SK-N-SH treated with all-trans-retinoic acid at 6 μM for 48 hours (cell line): ENCODE data around the gene CCL25.

Source experiments
- ARNTL ChIP-seq: fragments of 450-650 bp; formaldehyde crosslinking; IDR thresholded peaks from 2 replicates; pipeline ENCODE4 v1.5.0; 2020; ENCODE audit warnings: low read depth, mild to moderate bottlenecking, moderate library complexity, borderline replicate concordance
- PATZ1 ChIP-seq: fragments of 250-450 bp; sonication (Bioruptor Pico); IDR thresholded peaks from 2 replicates; pipeline ENCODE4 v1.8.0; 2020; ENCODE audit warnings: mild to moderate bottlenecking, moderate library complexity, borderline replicate concordance
- PPARA ChIP-seq: fragments of 250-450 bp; sonication (Bioruptor Pico); IDR thresholded peaks from 2 replicates; pipeline ENCODE4 v1.5.0; 2020; ENCODE audit warnings: mild to moderate bottlenecking, borderline replicate concordance
- TCF4 ChIP-seq: fragments of 250-450 bp; sonication (Bioruptor Pico); IDR thresholded peaks from 2 replicates; pipeline ENCODE4 v1.8.0; 2021; ENCODE audit warnings: mild to moderate bottlenecking, moderate library complexity, borderline replicate concordance
- ZNF565 ChIP-seq: fragments of 450-650 bp; formaldehyde crosslinking; conservative IDR thresholded peaks from 2 replicates; pipeline ENCODE4 v1.5.0; 2020; ENCODE audit warnings: low read depth, mild to moderate bottlenecking, moderate library complexity

- TF ChIP-seq ARNTL (CRISPR knock-in tag) = no peak
- no peak for TF ChIP-seq TCF4
- TF ChIP-seq ZNF565 (CRISPR knock-in tag) = no peak
- no peak for TF ChIP-seq PPARA (CRISPR knock-in tag)
- TF ChIP-seq PATZ1 (CRISPR knock-in tag) = no peak
Observed at GRCh38 chr19:8034178-8034525, 18.4 kb upstream of the CCL25 start.
